HCT116 (cell line): ENCODE results near the gene ZFP57. TPM values are rescaled to one million over a fixed set of nuclear protein-coding genes. Genes with fewer than 3 reads are reported as not detected.

Experiments used
- ATAC-seq: fragments of 200-7000 bp; cut with Tn5 transposase; 2 replicates; pipeline ENCODE4 v1.9.1; 2020; ENCODE audit warnings: mild to moderate bottlenecking, moderate library complexity
- BruUV-seq: library from RNA; stranded (reverse); fragments of 400-500 nt; replicated peaks from 2 replicates; lab custom pipeline; 2021; lab: Mats Ljungman, UMichigan
- CTCF ChIA-PET: fragments of 300-600 bp; sonication (Branson Sonifier 250); formaldehyde crosslinking; loops from one replicate; lab custom pipeline; 2021; ENCODE audit warnings: antibody characterized with exemption; lab: Charles Lee
- POLR2A ChIA-PET: fragments of 300-600, 350-600 bp; sonication (Branson Sonifier 250); formaldehyde crosslinking; loops from one replicate; lab custom pipeline; 2021; ENCODE audit warnings: antibody characterized with exemption; lab: Charles Lee
- RAD21 ChIA-PET, 2 experiments: fragments of 300-600 bp; sonication (Branson Sonifier 250); formaldehyde crosslinking; loops; one replicate each; lab custom pipeline; 2023; ENCODE audit warnings: low total read pairs in 2 of 2; ENCODE audit not compliant: uncharacterized antibody in 2 of 2, unreplicated experiment in 2 of 2, low non-redundant PET in 1 of 2; lab: Charles Lee
- DNase-seq: peaks from one replicate; pipeline ENCODE4 v3.0.0-alpha.2; 2010; ENCODE audit warnings: low read depth, low spot score
- H2AFZ ChIP-seq: fragments of 200-600 bp; shearing (Covaris generic), sonication (generic); 2 replicates; pipeline ENCODE4 v1.6.1; 2017; ENCODE audit warnings: low read depth, mixed run types, mixed read lengths, antibody characterized with exemption, low read length; ENCODE audit not compliant: poor library complexity, severe bottlenecking
- H3K27ac ChIP-seq: 2 replicates; pipeline ENCODE4 v1.5.1; 2012; ENCODE audit warnings: low read depth, low read length
- H3K27me3 ChIP-seq: fragments of 200-600 bp; sonication (generic); 2 replicates; pipeline ENCODE4 v1.6.1; 2016; ENCODE audit warnings: mixed run types, low read length, mixed read lengths; ENCODE audit not compliant: insufficient read depth
- H3K36me3 ChIP-seq, 2 experiments: fragments of 200-500 bp in 1 of 2; fragments of 200-600 bp in 1 of 2; sonication (Bioruptor generic) in 1 of 2; sonication (generic) in 1 of 2; 2 replicates each; pipeline versions ENCODE4 v1.5.1 to v1.6.1; 2014 to 2016; ENCODE audit warnings: low read length in 2 of 2, inconsistent platforms in 1 of 2, mixed read lengths in 1 of 2, mixed run types in 1 of 2; ENCODE audit not compliant: insufficient read depth in 2 of 2, control insufficient read depth in 1 of 2
- H3K4me1 ChIP-seq, 2 experiments: fragments of 200-600 bp in 1 of 2; sonication (generic) in 1 of 2; 2 replicates each; pipeline versions ENCODE4 v1.5.1 to v1.6.1; 2012 to 2017; ENCODE audit warnings: low read length in 2 of 2, inconsistent platforms in 1 of 2, mild to moderate bottlenecking in 1 of 2, mixed read lengths in 1 of 2, mixed run types in 1 of 2, moderate library complexity in 1 of 2; ENCODE audit not compliant: insufficient read depth in 2 of 2, control insufficient read depth in 1 of 2
- H3K4me2 ChIP-seq: fragments of 200-600 bp; sonication (generic); 2 replicates; pipeline ENCODE4 v1.6.1; 2017; ENCODE audit warnings: mixed run types, low read length, mixed read lengths
- H3K4me3 ChIP-seq, 2 experiments: fragments of 200-600 bp in 1 of 2; sonication (generic) in 1 of 2; replicated peaks in 1 of 2; 2 replicates each; pipeline ENCODE4 v1.5.1; 2011 to 2016; ENCODE audit warnings: low read length in 2 of 2, control low read depth in 1 of 2, low read depth in 1 of 2, mild to moderate bottlenecking in 1 of 2, mixed read lengths in 1 of 2, mixed run types in 1 of 2
- H3K79me2 ChIP-seq: fragments of 200-600 bp; sonication (generic); 2 replicates; pipeline ENCODE4 v1.6.1; 2017; ENCODE audit warnings: mild to moderate bottlenecking, mixed run types, low read length, moderate library complexity, mixed read lengths; ENCODE audit not compliant: insufficient read depth
- H3K9ac ChIP-seq: fragments of 200-600 bp; sonication (generic); 2 replicates; pipeline ENCODE4 v1.6.1; 2016; ENCODE audit warnings: low read length, mixed read lengths
- H3K9me2 ChIP-seq: fragments of 200-600 bp; sonication (generic), shearing (Covaris generic); 2 replicates; pipeline ENCODE4 v1.6.1; 2017; ENCODE audit warnings: mixed run types, mild to moderate bottlenecking, moderate library complexity; ENCODE audit not compliant: insufficient read depth
- H3K9me3 ChIP-seq, 2 experiments: fragments of 200-500 bp in 1 of 2; fragments of 200-600 bp in 1 of 2; sonication (Bioruptor generic) in 1 of 2; sonication (generic) in 1 of 2; 2 replicates each; pipeline ENCODE4 v1.6.1; 2014 to 2017; ENCODE audit warnings: low read length in 2 of 2, mixed read lengths in 2 of 2, inconsistent platforms in 1 of 2, low read depth in 1 of 2, mild to moderate bottlenecking in 1 of 2, mixed run types in 1 of 2, moderate library complexity in 1 of 2; ENCODE audit not compliant: control insufficient read depth in 1 of 2, insufficient read depth in 1 of 2
- H4K20me1 ChIP-seq: fragments of 200-600 bp; sonication (generic), shearing (Covaris generic); 2 replicates; pipeline ENCODE4 v1.6.1; 2017; ENCODE audit warnings: mixed run types, mild to moderate bottlenecking, moderate library complexity; ENCODE audit not compliant: insufficient read depth
- ATF3 ChIP-seq: IDR thresholded peaks from 2 replicates; pipeline ENCODE4 v1.6.1; 2012
- EGR1 ChIP-seq: IDR thresholded peaks from 2 replicates; pipeline ENCODE4 v1.6.1; 2012; ENCODE audit warnings: low read depth
- JUND ChIP-seq: IDR thresholded peaks from 2 replicates; pipeline ENCODE4 v1.6.1; 2012
- POLR2AphosphoS5 ChIP-seq: IDR thresholded peaks from 2 replicates; pipeline ENCODE4 v1.6.1; 2011; ENCODE audit warnings: mild to moderate bottlenecking, low read depth, low read length, moderate library complexity
- RAD21 ChIP-seq: IDR thresholded peaks from 2 replicates; pipeline ENCODE4 v1.6.1; 2012; ENCODE audit warnings: low read depth, mild to moderate bottlenecking
- SP1 ChIP-seq: IDR thresholded peaks from 2 replicates; pipeline ENCODE4 v1.6.1; 2012; ENCODE audit warnings: low read depth
- SRF ChIP-seq: IDR thresholded peaks from 2 replicates; pipeline ENCODE4 v1.6.1; 2012; ENCODE audit warnings: low read depth
- YY1 ChIP-seq: IDR thresholded peaks from 2 replicates; pipeline ENCODE4 v1.6.1; 2011; ENCODE audit warnings: low read length, low read depth, moderate library complexity, mild to moderate bottlenecking; ENCODE audit not compliant: insufficient replicate concordance; ENCODE audit errors: extremely low read depth
- intact Hi-C: fragments of 100-400 bp; cut with micrococcal nuclease; formaldehyde crosslinking; loops from 2 replicates; pipeline ENCODE4 v1.10.0; 2022
- total RNA-seq: library from RNA; stranded (reverse); gene quantifications from one replicate; pipeline ENCODE4 v1.2.1, GENCODE V29; 2021; ENCODE audit not compliant: unreplicated experiment
- TF ChIP-seq, protein P1 (sequence below): IDR thresholded peaks from 2 replicates; pipeline ENCODE4 v1.6.1; 2011; ENCODE audit warnings: mild to moderate bottlenecking, low read length, moderate library complexity; ENCODE audit not compliant: insufficient replicate concordance; ENCODE audit errors: extremely low read depth
- TF ChIP-seq, protein P2 (sequence below), 3 experiments: fragments of 200-600 bp in 1 of 3; sonication (generic) in 1 of 3; IDR thresholded peaks in 2 of 3; conservative IDR thresholded peaks in 1 of 3; 2 replicates each; pipeline ENCODE4 v1.5.1; 2012 to 2017; ENCODE audit warnings: low read depth in 2 of 3, low read length in 2 of 3, antibody characterized with exemption in 1 of 3, borderline replicate concordance in 1 of 3, control low read depth in 1 of 3, mild to moderate bottlenecking in 1 of 3, mixed read lengths in 1 of 3, mixed run types in 1 of 3, moderate library complexity in 1 of 3; ENCODE audit not compliant: insufficient read depth in 1 of 3

The ZFP57 gene
- total RNA-seq, 1 experiment from 2014 or later, result not detected

- intact Hi-C loops, result no loop called here
- DNase-seq (no peak), ATAC-seq (no peak)
- TF ChIP-seq ATF3 (no peak), EGR1 (no peak), JUND (no peak)
- TF ChIP-seq, protein P1, sequence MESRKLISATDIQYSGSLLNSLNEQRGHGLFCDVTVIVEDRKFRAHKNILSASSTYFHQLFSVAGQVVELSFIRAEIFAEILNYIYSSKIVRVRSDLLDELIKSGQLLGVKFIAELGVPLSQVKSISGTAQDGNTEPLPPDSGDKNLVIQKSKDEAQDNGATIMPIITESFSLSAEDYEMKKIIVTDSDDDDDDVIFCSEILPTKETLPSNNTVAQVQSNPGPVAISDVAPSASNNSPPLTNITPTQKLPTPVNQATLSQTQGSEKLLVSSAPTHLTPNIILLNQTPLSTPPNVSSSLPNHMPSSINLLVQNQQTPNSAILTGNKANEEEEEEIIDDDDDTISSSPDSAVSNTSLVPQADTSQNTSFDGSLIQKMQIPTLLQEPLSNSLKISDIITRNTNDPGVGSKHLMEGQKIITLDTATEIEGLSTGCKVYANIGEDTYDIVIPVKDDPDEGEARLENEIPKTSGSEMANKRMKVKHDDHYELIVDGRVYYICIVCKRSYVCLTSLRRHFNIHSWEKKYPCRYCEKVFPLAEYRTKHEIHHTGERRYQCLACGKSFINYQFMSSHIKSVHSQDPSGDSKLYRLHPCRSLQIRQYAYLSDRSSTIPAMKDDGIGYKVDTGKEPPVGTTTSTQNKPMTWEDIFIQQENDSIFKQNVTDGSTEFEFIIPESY, result no peak
- Histone ChIP-seq H4K20me1 (no peaks in the 10 kb centered on the region), H3K9me3 (no peaks in the 10 kb centered on the region), H3K9me2 (no peaks in the 10 kb centered on the region), H3K4me1 (no peaks in the 10 kb centered on the region), H3K4me2 (no peak overlapping the region), H3K27me3 (no peaks in the 10 kb centered on the region), H3K79me2 (no peaks in the 10 kb centered on the region), H3K36me3 (no peaks in the 10 kb centered on the region), H3K9ac (no peak overlapping the region), H2AFZ (no peak overlapping the region), H3K4me3 (no peak overlapping the region), H3K27ac (no peak overlapping the region)
- POLR2A ChIA-PET, result no interaction called here
- CTCF ChIA-PET, result interaction anchor here (0.9 to 6.9 kb wide), 3 partner anchors 13 to 30 kb away, joined by 3 to 70 read pairs (median 21); no protein-coding TSS in a partner anchor
- RAD21 ChIA-PET, result no interaction called here
- no TSS peak for BruUV-seq
Observed at GRCh38 chr6:29666826-29667130, 14.2 kb downstream of the ZFP57 start.

DNA sequence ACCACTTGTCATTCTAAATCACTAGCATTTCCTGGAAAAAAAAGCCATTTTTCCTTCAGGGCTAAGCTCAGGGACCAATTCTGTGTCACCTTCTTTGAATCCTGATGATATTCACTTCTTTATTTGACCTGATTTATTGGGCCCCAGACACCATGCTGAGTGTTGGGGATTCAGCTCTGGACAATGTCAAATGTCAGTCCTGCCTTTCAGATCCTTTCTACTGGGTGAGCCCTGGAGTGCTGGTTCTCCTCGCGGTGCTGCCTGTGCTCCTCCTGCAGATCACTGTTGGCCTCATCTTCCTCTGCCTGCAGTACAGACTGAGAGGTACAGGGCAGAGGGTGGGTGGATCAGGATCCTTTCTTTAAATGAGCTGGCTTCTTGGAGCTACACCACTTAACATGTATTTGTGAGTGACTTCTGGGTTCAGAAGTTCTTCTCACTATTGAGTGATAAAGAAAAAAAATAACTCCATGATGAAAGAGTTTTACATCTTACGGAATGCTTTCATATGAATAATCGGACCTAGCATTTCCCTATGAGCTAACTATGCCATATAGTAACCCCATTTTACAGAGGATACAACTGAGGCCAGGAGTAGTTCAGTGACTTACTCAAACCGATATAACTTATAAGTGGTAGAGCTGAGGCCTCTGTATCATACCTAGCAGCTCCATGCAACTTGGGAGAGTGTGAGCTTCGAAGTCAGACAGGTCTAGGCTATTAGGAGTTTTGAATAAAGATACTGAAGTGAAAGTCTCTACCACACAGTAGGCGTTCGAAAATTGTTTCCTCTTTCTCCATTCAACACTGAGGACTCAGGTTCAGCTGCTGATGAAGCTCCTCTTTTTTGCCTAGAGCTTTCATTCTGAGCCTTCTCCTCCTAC, 14.8 kb downstream of the ZFP57 start:
- CTCF ChIA-PET, result interaction anchor here (0.9 to 6.9 kb wide), 3 partner anchors 12 to 30 kb away, joined by 3 to 70 read pairs (median 21); no protein-coding TSS in a partner anchor
- no peak overlapping the region for H3K4me2 ChIP-seq
- no peak for DNase-seq
- no peak for ATAC-seq
- H2AFZ ChIP-seq, result no peak overlapping the region
- H3K27ac ChIP-seq, result no peak overlapping the region
- H3K4me1 ChIP-seq, result no peaks in the 10 kb centered on the region
- no peaks in the 10 kb centered on the region for H3K9me3 ChIP-seq
- no TSS peak for BruUV-seq
- H3K4me3 ChIP-seq, result no peak overlapping the region
- RAD21 ChIA-PET, result no interaction called here
- no peaks in the 10 kb centered on the region for H3K79me2 ChIP-seq
- intact Hi-C loops, result no loop called here
- H3K9ac ChIP-seq, result no peak overlapping the region
- POLR2A ChIA-PET, result interaction anchor here (0.8 kb wide), 1 partner anchor 16 kb away, joined by 3 read pairs; no protein-coding TSS in a partner anchor
- H3K36me3 ChIP-seq, result no peaks in the 10 kb centered on the region
- H4K20me1 ChIP-seq, result no peaks in the 10 kb centered on the region
- no peaks in the 10 kb centered on the region for H3K9me2 ChIP-seq
- H3K27me3 ChIP-seq, result no peaks in the 10 kb centered on the region
- TF ChIP-seq SP1 (no peak), RAD21 (no peak), POLR2AphosphoS5 (no peak), JUND (no peak), EGR1 (no peak), YY1 (no peak), ATF3 (no peak), SRF (no peak)
- TF ChIP-seq, protein P2, sequence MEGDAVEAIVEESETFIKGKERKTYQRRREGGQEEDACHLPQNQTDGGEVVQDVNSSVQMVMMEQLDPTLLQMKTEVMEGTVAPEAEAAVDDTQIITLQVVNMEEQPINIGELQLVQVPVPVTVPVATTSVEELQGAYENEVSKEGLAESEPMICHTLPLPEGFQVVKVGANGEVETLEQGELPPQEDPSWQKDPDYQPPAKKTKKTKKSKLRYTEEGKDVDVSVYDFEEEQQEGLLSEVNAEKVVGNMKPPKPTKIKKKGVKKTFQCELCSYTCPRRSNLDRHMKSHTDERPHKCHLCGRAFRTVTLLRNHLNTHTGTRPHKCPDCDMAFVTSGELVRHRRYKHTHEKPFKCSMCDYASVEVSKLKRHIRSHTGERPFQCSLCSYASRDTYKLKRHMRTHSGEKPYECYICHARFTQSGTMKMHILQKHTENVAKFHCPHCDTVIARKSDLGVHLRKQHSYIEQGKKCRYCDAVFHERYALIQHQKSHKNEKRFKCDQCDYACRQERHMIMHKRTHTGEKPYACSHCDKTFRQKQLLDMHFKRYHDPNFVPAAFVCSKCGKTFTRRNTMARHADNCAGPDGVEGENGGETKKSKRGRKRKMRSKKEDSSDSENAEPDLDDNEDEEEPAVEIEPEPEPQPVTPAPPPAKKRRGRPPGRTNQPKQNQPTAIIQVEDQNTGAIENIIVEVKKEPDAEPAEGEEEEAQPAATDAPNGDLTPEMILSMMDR (IDR thresholded peaks at IDR 0.05 in 2 of 3, conservative IDR thresholded peaks at IDR 0.05 in 1 of 3; ENCODE audit: borderline replicate concordance in 1 of 3, insufficient read depth in 1 of 3, low read depth in 2 of 3, low read length in 2 of 3), result no peak
